GM23338 (cell line): ENCODE measurements around the gene CFAP92. TPM values are rescaled to one million over a fixed set of nuclear protein-coding genes. Genes with fewer than 3 reads are reported as not detected.

Experiments used
- ATAC-seq: fragments of 200-7000 bp; cut with Tn5 transposase; 3 replicates; pipeline ENCODE4 v1.9.1; 2020
- DNase-seq: peaks from one replicate; pipeline ENCODE4 v3.0.0-alpha.2; 2015; ENCODE audit warnings: low spot score
- H2AFZ ChIP-seq: fragments of 200-600 bp; sonication (generic); 2 replicates; pipeline ENCODE4 v1.8.0; 2016; ENCODE audit warnings: antibody characterized with exemption, mild to moderate bottlenecking, moderate library complexity
- H3F3A ChIP-seq: fragments of 200-600 bp; sonication (generic); replicated peaks from 2 replicates; pipeline ENCODE4 v1.8.0; 2017; ENCODE audit warnings: antibody characterized with exemption, mixed run types, low read depth
- H3K27ac ChIP-seq: fragments of 200-600 bp; sonication (generic); 2 replicates; pipeline ENCODE4 v1.6.1; 2016; ENCODE audit warnings: low read depth
- H3K27me3 ChIP-seq: fragments of 200-600 bp; sonication (generic); 2 replicates; pipeline ENCODE4 v1.8.0; 2016; ENCODE audit warnings: mild to moderate bottlenecking, mixed run types, moderate library complexity; ENCODE audit not compliant: insufficient read depth
- H3K36me3 ChIP-seq: fragments of 200-600 bp; sonication (generic); 2 replicates; pipeline ENCODE4 v1.8.0; 2016; ENCODE audit warnings: mild to moderate bottlenecking; ENCODE audit not compliant: insufficient read depth
- H3K4me1 ChIP-seq: fragments of 200-600 bp; sonication (generic); 2 replicates; pipeline ENCODE4 v1.8.0; 2016; ENCODE audit warnings: mild to moderate bottlenecking, moderate library complexity; ENCODE audit not compliant: insufficient read depth
- H3K4me2 ChIP-seq: fragments of 200-600 bp; sonication (generic); 2 replicates; pipeline ENCODE4 v1.7.1; 2017; ENCODE audit warnings: mixed run types
- H3K4me3 ChIP-seq: fragments of 200-600 bp; sonication (generic); 2 replicates; pipeline ENCODE4 v1.6.1; 2016; ENCODE audit warnings: mixed run types
- H3K79me2 ChIP-seq: fragments of 200-600 bp; sonication (generic); replicated peaks from 2 replicates; pipeline ENCODE4 v1.8.0; 2017; ENCODE audit warnings: mild to moderate bottlenecking; ENCODE audit not compliant: insufficient read depth
- H3K9me2 ChIP-seq: fragments of 200-600 bp; sonication (generic); 2 replicates; pipeline ENCODE4 v1.8.0; 2017; ENCODE audit not compliant: insufficient read depth
- H4K20me1 ChIP-seq: fragments of 200-600 bp; sonication (generic); replicated peaks from 2 replicates; pipeline ENCODE4 v1.8.0; 2017; ENCODE audit warnings: mild to moderate bottlenecking; ENCODE audit not compliant: insufficient read depth
- H3K27ac Mint-ChIP-seq: 2 replicates; pipeline ENCODE4 v1.8.0; 2020; ENCODE audit warnings: inconsistent platforms, mild to moderate bottlenecking, moderate library complexity, mixed read lengths
- H3K27me3 Mint-ChIP-seq: 3 replicates; pipeline ENCODE4 v1.8.0; 2022; ENCODE audit warnings: low read depth, mild to moderate bottlenecking, moderate library complexity, mixed read lengths, inconsistent platforms; ENCODE audit not compliant: insufficient read depth, poor library complexity
- H3K36me3 Mint-ChIP-seq: 3 replicates; pipeline ENCODE4 v1.8.0; 2021; ENCODE audit warnings: low read depth, mild to moderate bottlenecking, inconsistent platforms, moderate library complexity, mixed read lengths
- H3K4me1 Mint-ChIP-seq: 3 replicates; pipeline ENCODE4 v1.8.0; 2020; ENCODE audit warnings: mild to moderate bottlenecking, inconsistent platforms, mixed read lengths
- H3K4me3 Mint-ChIP-seq: 3 replicates; pipeline ENCODE4 v1.8.0; 2021; ENCODE audit warnings: moderate library complexity, mild to moderate bottlenecking, inconsistent platforms, mixed read lengths
- H3K9me3 Mint-ChIP-seq: 3 replicates; pipeline ENCODE4 v1.8.0; 2020; ENCODE audit warnings: moderate library complexity, mild to moderate bottlenecking, inconsistent platforms, mixed read lengths
- CREB1 ChIP-seq: fragments of 250-450 bp; sonication (Bioruptor Pico); IDR thresholded peaks from 2 replicates; pipeline ENCODE4 v1.5.0; 2020; ENCODE audit warnings: low read depth, mild to moderate bottlenecking, moderate library complexity
- CTCF ChIP-seq, 2 experiments: fragments of 200-600 bp in 1 of 2; sonication (generic) in 1 of 2; conservative IDR thresholded peaks; 2 replicates each; pipeline versions ENCODE4 v1.5.1 to v1.6.1; 2016 to 2017; ENCODE audit warnings: antibody characterized with exemption in 2 of 2, low read depth in 2 of 2, mild to moderate bottlenecking in 2 of 2, moderate library complexity in 1 of 2
- ETS1 ChIP-seq: IDR thresholded peaks from 2 replicates; pipeline ENCODE4 v1.6.1; 2016; ENCODE audit warnings: antibody characterized with exemption
- EZH2 ChIP-seq: fragments of 200-600 bp; sonication (generic); IDR thresholded peaks from one replicate; pipeline ENCODE4 v1.8.0; 2017; ENCODE audit warnings: antibody characterized with exemption, mild to moderate bottlenecking, low read depth; ENCODE audit not compliant: unreplicated experiment
- EZH2phosphoT487 ChIP-seq: fragments of 200-600 bp; sonication (generic); IDR thresholded peaks from one replicate; pipeline ENCODE4 v1.8.1; 2018; ENCODE audit warnings: antibody characterized with exemption; ENCODE audit not compliant: unreplicated experiment
- JUNB ChIP-seq: IDR thresholded peaks from one replicate; pipeline ENCODE4 v1.6.1; 2016; ENCODE audit warnings: antibody characterized with exemption; ENCODE audit not compliant: unreplicated experiment
- NANOG ChIP-seq: IDR thresholded peaks from 2 replicates; pipeline ENCODE4 v1.6.1; 2016; ENCODE audit warnings: antibody characterized with exemption, borderline replicate concordance
- POLR2AphosphoS5 ChIP-seq: IDR thresholded peaks from 2 replicates; pipeline ENCODE4 v1.6.1; 2016; ENCODE audit warnings: antibody characterized with exemption, low read depth
- REST ChIP-seq: IDR thresholded peaks from one replicate; pipeline ENCODE4 v1.6.1; 2018; ENCODE audit warnings: antibody characterized with exemption; ENCODE audit not compliant: unreplicated experiment
- STAT1 ChIP-seq: IDR thresholded peaks from one replicate; pipeline ENCODE4 v1.6.1; 2016; ENCODE audit warnings: antibody characterized with exemption; ENCODE audit not compliant: unreplicated experiment
- ZNF114 ChIP-seq: fragments of 250-450 bp; sonication (Bioruptor Pico); IDR thresholded peaks from 2 replicates; pipeline ENCODE4 v1.5.0; 2020; ENCODE audit warnings: mild to moderate bottlenecking, moderate library complexity
- ZNF331 ChIP-seq: fragments of 250-450 bp; sonication (Bioruptor Pico); IDR thresholded peaks from 2 replicates; pipeline ENCODE4 v1.5.0; 2020; ENCODE audit warnings: low read depth, mild to moderate bottlenecking, moderate library complexity
- ZNF462 ChIP-seq: fragments of 250-450 bp; sonication (Bioruptor Pico); IDR thresholded peaks from 2 replicates; pipeline ENCODE4 v1.5.0; 2020; ENCODE audit warnings: mild to moderate bottlenecking, moderate library complexity
- polyA plus RNA-seq: library from polyadenylated mRNA; unstranded; fragments of >200 nt; fragmentation: Nextera tagmentation; extraction: Ambion mirVana; gene quantifications from 2 replicates; pipeline ENCODE4 v1.2.1, GENCODE V29; 2016
- total RNA-seq: library from RNA; depleted of rRNA; stranded (reverse); fragments of >200 nt; shearing (Covaris generic); gene quantifications from 2 replicates; pipeline ENCODE4 v1.2.3, GENCODE V29; 2014

The CFAP92 gene
- total and polyA plus RNA-seq, 2 experiments from 2014 or later: 1.6 to 2.3 TPM

- no peak overlapping the region for H3K4me3 Mint-ChIP-seq
- H3K79me2 ChIP-seq: no peaks in the 10 kb centered on the region
- H3K4me2 ChIP-seq: no peak overlapping the region
- H3K4me3 ChIP-seq: no peak overlapping the region
- no peaks in the 10 kb centered on the region for H3F3A ChIP-seq
- no peak; the same call in 1 of the 3 replicates for ATAC-seq
- peaks cover 10% of the 10 kb centered on the region for H3K27me3 Mint-ChIP-seq
- no peaks in the 10 kb centered on the region for H3K4me1 ChIP-seq
- TF ChIP-seq ZNF114 (no peak), CTCF (conservative IDR thresholded peaks at IDR 0.05; ENCODE audit: low read depth in 2 of 2) (no peak), JUNB (no peak), REST (no peak), STAT1 (no peak), ZNF462 (CRISPR knock-in tag) (no peak), POLR2AphosphoS5 (no peak), CREB1 (CRISPR knock-in tag) (no peak), NANOG (no peak), EZH2 (no peak), ETS1 (no peak), EZH2phosphoT487 (no peak), ZNF331 (CRISPR knock-in tag) (no peak)
- H3K27ac ChIP-seq: no peak overlapping the region
- no peak overlapping the region for H3K27ac Mint-ChIP-seq
- peaks cover 3% of the 10 kb centered on the region; the same call in 1 of the 3 replicates for H3K4me1 Mint-ChIP-seq
- no peaks in the 10 kb centered on the region for H3K9me2 ChIP-seq
- peaks cover 3% of the 10 kb centered on the region; the same call in 1 of the 2 replicates for H3K27me3 ChIP-seq
- no peak for DNase-seq
- H3K36me3 Mint-ChIP-seq: no peaks in the 10 kb centered on the region
- no peak overlapping the region for H2AFZ ChIP-seq
- 0 out of 3 replicates have a peak, but pooled peaks cover 3% of the 10 kb centered on the region for H3K9me3 Mint-ChIP-seq
- no peaks in the 10 kb centered on the region for H4K20me1 ChIP-seq
- no peaks in the 10 kb centered on the region for H3K36me3 ChIP-seq
Observed at GRCh38 chr3:129032716-129033115, 38.8 kb upstream of the CFAP92 start.
